GM23338 (cell line): ENCODE data around the gene SLC4A7. TPM values are rescaled to one million over a fixed set of nuclear protein-coding genes. Genes with fewer than 3 reads are reported as not detected.
A peak's percentile ranks its signal among the peaks of the same experiment; 100 is the strongest.

Experiments used
- ATAC-seq: fragments of 200-7000 bp; cut with Tn5 transposase; 3 replicates; pipeline ENCODE4 v1.9.1; 2020
- DNase-seq: peaks from one replicate; pipeline ENCODE4 v3.0.0-alpha.2; 2015; ENCODE audit warnings: low spot score
- H2AFZ ChIP-seq: fragments of 200-600 bp; sonication (generic); 2 replicates; pipeline ENCODE4 v1.8.0; 2016; ENCODE audit warnings: antibody characterized with exemption, mild to moderate bottlenecking, moderate library complexity
- H3F3A ChIP-seq: fragments of 200-600 bp; sonication (generic); replicated peaks from 2 replicates; pipeline ENCODE4 v1.8.0; 2017; ENCODE audit warnings: antibody characterized with exemption, mixed run types, low read depth
- H3K27ac ChIP-seq: fragments of 200-600 bp; sonication (generic); 2 replicates; pipeline ENCODE4 v1.6.1; 2016; ENCODE audit warnings: low read depth
- H3K27me3 ChIP-seq: fragments of 200-600 bp; sonication (generic); 2 replicates; pipeline ENCODE4 v1.8.0; 2016; ENCODE audit warnings: mild to moderate bottlenecking, mixed run types, moderate library complexity; ENCODE audit not compliant: insufficient read depth
- H3K36me3 ChIP-seq: fragments of 200-600 bp; sonication (generic); 2 replicates; pipeline ENCODE4 v1.8.0; 2016; ENCODE audit warnings: mild to moderate bottlenecking; ENCODE audit not compliant: insufficient read depth
- H3K4me1 ChIP-seq: fragments of 200-600 bp; sonication (generic); 2 replicates; pipeline ENCODE4 v1.8.0; 2016; ENCODE audit warnings: mild to moderate bottlenecking, moderate library complexity; ENCODE audit not compliant: insufficient read depth
- H3K4me2 ChIP-seq: fragments of 200-600 bp; sonication (generic); 2 replicates; pipeline ENCODE4 v1.7.1; 2017; ENCODE audit warnings: mixed run types
- H3K4me3 ChIP-seq: fragments of 200-600 bp; sonication (generic); 2 replicates; pipeline ENCODE4 v1.6.1; 2016; ENCODE audit warnings: mixed run types
- H3K79me2 ChIP-seq: fragments of 200-600 bp; sonication (generic); replicated peaks from 2 replicates; pipeline ENCODE4 v1.8.0; 2017; ENCODE audit warnings: mild to moderate bottlenecking; ENCODE audit not compliant: insufficient read depth
- H3K9me2 ChIP-seq: fragments of 200-600 bp; sonication (generic); 2 replicates; pipeline ENCODE4 v1.8.0; 2017; ENCODE audit not compliant: insufficient read depth
- H4K20me1 ChIP-seq: fragments of 200-600 bp; sonication (generic); replicated peaks from 2 replicates; pipeline ENCODE4 v1.8.0; 2017; ENCODE audit warnings: mild to moderate bottlenecking; ENCODE audit not compliant: insufficient read depth
- H3K27ac Mint-ChIP-seq: 2 replicates; pipeline ENCODE4 v1.8.0; 2020; ENCODE audit warnings: inconsistent platforms, mild to moderate bottlenecking, moderate library complexity, mixed read lengths
- H3K27me3 Mint-ChIP-seq: 3 replicates; pipeline ENCODE4 v1.8.0; 2022; ENCODE audit warnings: low read depth, mild to moderate bottlenecking, moderate library complexity, mixed read lengths, inconsistent platforms; ENCODE audit not compliant: insufficient read depth, poor library complexity
- H3K36me3 Mint-ChIP-seq: 3 replicates; pipeline ENCODE4 v1.8.0; 2021; ENCODE audit warnings: low read depth, mild to moderate bottlenecking, inconsistent platforms, moderate library complexity, mixed read lengths
- H3K4me1 Mint-ChIP-seq: 3 replicates; pipeline ENCODE4 v1.8.0; 2020; ENCODE audit warnings: mild to moderate bottlenecking, inconsistent platforms, mixed read lengths
- H3K4me3 Mint-ChIP-seq: 3 replicates; pipeline ENCODE4 v1.8.0; 2021; ENCODE audit warnings: moderate library complexity, mild to moderate bottlenecking, inconsistent platforms, mixed read lengths
- H3K9me3 Mint-ChIP-seq: 3 replicates; pipeline ENCODE4 v1.8.0; 2020; ENCODE audit warnings: moderate library complexity, mild to moderate bottlenecking, inconsistent platforms, mixed read lengths
- CREB1 ChIP-seq: fragments of 250-450 bp; sonication (Bioruptor Pico); IDR thresholded peaks from 2 replicates; pipeline ENCODE4 v1.5.0; 2020; ENCODE audit warnings: low read depth, mild to moderate bottlenecking, moderate library complexity
- EZH2 ChIP-seq: fragments of 200-600 bp; sonication (generic); IDR thresholded peaks from one replicate; pipeline ENCODE4 v1.8.0; 2017; ENCODE audit warnings: antibody characterized with exemption, mild to moderate bottlenecking, low read depth; ENCODE audit not compliant: unreplicated experiment
- EZH2phosphoT487 ChIP-seq: fragments of 200-600 bp; sonication (generic); IDR thresholded peaks from one replicate; pipeline ENCODE4 v1.8.1; 2018; ENCODE audit warnings: antibody characterized with exemption; ENCODE audit not compliant: unreplicated experiment
- JUNB ChIP-seq: IDR thresholded peaks from one replicate; pipeline ENCODE4 v1.6.1; 2016; ENCODE audit warnings: antibody characterized with exemption; ENCODE audit not compliant: unreplicated experiment
- NANOG ChIP-seq: IDR thresholded peaks from 2 replicates; pipeline ENCODE4 v1.6.1; 2016; ENCODE audit warnings: antibody characterized with exemption, borderline replicate concordance
- REST ChIP-seq: IDR thresholded peaks from one replicate; pipeline ENCODE4 v1.6.1; 2018; ENCODE audit warnings: antibody characterized with exemption; ENCODE audit not compliant: unreplicated experiment
- ZNF114 ChIP-seq: fragments of 250-450 bp; sonication (Bioruptor Pico); IDR thresholded peaks from 2 replicates; pipeline ENCODE4 v1.5.0; 2020; ENCODE audit warnings: mild to moderate bottlenecking, moderate library complexity
- ZNF331 ChIP-seq: fragments of 250-450 bp; sonication (Bioruptor Pico); IDR thresholded peaks from 2 replicates; pipeline ENCODE4 v1.5.0; 2020; ENCODE audit warnings: low read depth, mild to moderate bottlenecking, moderate library complexity
- polyA plus RNA-seq: library from polyadenylated mRNA; unstranded; fragments of >200 nt; fragmentation: Nextera tagmentation; extraction: Ambion mirVana; gene quantifications from 2 replicates; pipeline ENCODE4 v1.2.1, GENCODE V29; 2016
- total RNA-seq: library from RNA; depleted of rRNA; stranded (reverse); fragments of >200 nt; shearing (Covaris generic); gene quantifications from 2 replicates; pipeline ENCODE4 v1.2.3, GENCODE V29; 2014
- TF ChIP-seq, protein P1 (sequence below): IDR thresholded peaks from 2 replicates; pipeline ENCODE4 v1.6.1; 2016; ENCODE audit warnings: antibody characterized with exemption

SLC4A7 gene
- total and polyA plus RNA-seq, 2 experiments from 2014 or later, result 44.4 to 101 TPM

DNA sequence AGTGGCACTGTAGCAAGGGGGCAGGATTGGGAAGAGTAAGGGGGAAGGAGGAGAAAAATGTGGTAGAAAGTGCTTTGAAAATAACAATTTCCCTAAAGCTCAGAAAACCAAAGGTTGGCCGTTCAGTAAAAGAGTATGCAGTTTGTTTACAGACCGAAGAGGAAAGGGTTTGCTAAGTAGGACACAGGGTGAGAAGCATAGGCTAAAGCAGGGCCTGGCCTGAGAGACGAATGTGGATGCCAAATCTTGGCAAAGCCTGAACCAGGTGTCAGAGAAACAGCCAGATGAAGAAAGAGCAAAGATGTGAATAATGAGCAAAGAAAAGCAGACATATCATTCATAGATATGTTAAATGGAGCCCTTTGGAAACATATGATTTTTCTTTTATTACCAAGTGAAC is 132.1 kb downstream of the SLC4A7 start:
- Histone ChIP-seq H3K27me3 (no peaks in the 10 kb centered on the region), H3K36me3 (no peaks in the 10 kb centered on the region), H2AFZ (no peak overlapping the region), H3K4me3 (no peak overlapping the region), H3F3A (no peaks in the 10 kb centered on the region), H3K4me1 (peaks cover 28% of the 10 kb centered on the region), H3K27ac (no peak overlapping the region), H3K4me2 (no peak overlapping the region), H3K9me2 (0 out of 2 replicates have a peak, but pooled peaks cover 3% of the 10 kb centered on the region), H4K20me1 (no peaks in the 10 kb centered on the region), H3K79me2 (no peaks in the 10 kb centered on the region)
- H3K4me1 Mint-ChIP-seq, result peaks cover 38% of the 10 kb centered on the region
- peaks cover 3% of the 10 kb centered on the region; the same call in 1 of the 3 replicates for H3K36me3 Mint-ChIP-seq
- H3K4me3 Mint-ChIP-seq, result no peak overlapping the region
- TF ChIP-seq ZNF114 (CRISPR knock-in tag) (no peak), NANOG (no peak), CREB1 (no peak), EZH2phosphoT487 (no peak), JUNB (no peak)
- TF ChIP-seq, protein P1, sequence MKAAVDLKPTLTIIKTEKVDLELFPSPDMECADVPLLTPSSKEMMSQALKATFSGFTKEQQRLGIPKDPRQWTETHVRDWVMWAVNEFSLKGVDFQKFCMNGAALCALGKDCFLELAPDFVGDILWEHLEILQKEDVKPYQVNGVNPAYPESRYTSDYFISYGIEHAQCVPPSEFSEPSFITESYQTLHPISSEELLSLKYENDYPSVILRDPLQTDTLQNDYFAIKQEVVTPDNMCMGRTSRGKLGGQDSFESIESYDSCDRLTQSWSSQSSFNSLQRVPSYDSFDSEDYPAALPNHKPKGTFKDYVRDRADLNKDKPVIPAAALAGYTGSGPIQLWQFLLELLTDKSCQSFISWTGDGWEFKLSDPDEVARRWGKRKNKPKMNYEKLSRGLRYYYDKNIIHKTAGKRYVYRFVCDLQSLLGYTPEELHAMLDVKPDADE, result no peak
- ATAC-seq, result no peak
- DNase-seq, result no peak
- H3K27me3 Mint-ChIP-seq, result peaks cover 2% of the 10 kb centered on the region
- peak overlapping the region; percentile 24; the same call in 1 of the 2 replicates for H3K27ac Mint-ChIP-seq
- no peaks in the 10 kb centered on the region; the same call in 2 of the 3 replicates for H3K9me3 Mint-ChIP-seq

GRCh38 chr3:27349832-27350231 is 134.4 kb downstream of the SLC4A7 start:
- H3K4me1 Mint-ChIP-seq, result peaks cover 27% of the 10 kb centered on the region
- Histone ChIP-seq H3K4me3 (no peak overlapping the region), H3K4me1 (peaks cover 25% of the 10 kb centered on the region), H4K20me1 (no peaks in the 10 kb centered on the region), H3K27ac (no peak overlapping the region), H3K9me2 (no peaks in the 10 kb centered on the region), H3K79me2 (no peaks in the 10 kb centered on the region), H2AFZ (no peak overlapping the region), H3K36me3 (no peaks in the 10 kb centered on the region), H3K4me2 (no peak overlapping the region), H3F3A (no peaks in the 10 kb centered on the region), H3K27me3 (no peaks in the 10 kb centered on the region)
- ATAC-seq (peak; percentile 24; the same call in 1 of the 3 replicates), DNase-seq (no peak)
- H3K4me3 Mint-ChIP-seq, result no peak overlapping the region
- TF ChIP-seq ZNF114 (CRISPR knock-in tag) (no peak), ZNF331 (CRISPR knock-in tag) (no peak)
- no peaks in the 10 kb centered on the region for H3K27me3 Mint-ChIP-seq
- H3K36me3 Mint-ChIP-seq, result no peaks in the 10 kb centered on the region
- H3K27ac Mint-ChIP-seq, result no peak overlapping the region
- H3K9me3 Mint-ChIP-seq, result no peaks in the 10 kb centered on the region

DNA sequence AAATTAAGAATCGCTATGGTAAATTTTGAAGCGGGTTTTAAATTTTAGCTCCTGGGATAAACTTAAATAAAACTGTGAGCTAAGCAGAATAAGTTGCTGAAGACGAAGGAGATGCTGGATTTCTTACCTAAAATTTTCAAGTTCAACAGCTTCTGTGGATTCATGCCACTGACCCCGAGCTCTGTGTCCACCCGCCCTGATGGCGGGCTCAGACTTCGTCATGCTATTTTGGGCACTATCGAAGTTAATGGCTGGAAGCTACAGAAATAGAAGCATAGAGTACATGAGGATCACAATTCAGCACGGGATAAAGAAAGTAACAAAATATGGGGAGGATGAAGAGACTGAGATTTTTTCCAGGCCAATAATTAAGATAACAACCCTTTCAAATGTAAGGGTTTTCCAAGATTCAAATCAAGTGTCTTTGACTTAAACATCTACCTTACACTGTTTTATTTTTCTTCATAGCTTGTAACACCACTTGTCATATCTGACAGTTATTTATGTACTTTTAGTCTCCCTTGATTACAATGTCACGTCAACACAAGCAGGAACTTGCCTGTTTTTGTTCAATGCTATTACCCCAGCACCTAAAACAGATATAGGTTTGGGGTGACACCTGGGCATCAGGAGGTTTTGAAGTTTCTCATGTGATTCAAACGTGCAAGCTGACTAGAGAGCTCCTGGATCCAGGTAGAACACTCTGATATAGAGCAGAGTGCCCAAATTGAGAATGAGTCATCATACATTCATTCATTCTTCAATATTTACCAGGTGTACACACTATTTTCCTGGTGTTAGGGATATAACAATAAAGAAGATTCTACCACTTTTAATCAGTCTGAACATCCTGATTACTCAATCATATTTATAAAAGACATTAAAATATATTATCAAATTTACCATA is 138.0 kb downstream of the SLC4A7 start:
- no peak overlapping the region for H2AFZ ChIP-seq
- no peak for ATAC-seq
- no peaks in the 10 kb centered on the region for H3F3A ChIP-seq
- no peak overlapping the region for H3K4me3 Mint-ChIP-seq
- no peaks in the 10 kb centered on the region for H3K9me2 ChIP-seq
- no peaks in the 10 kb centered on the region for H3K9me3 Mint-ChIP-seq
- H3K27me3 Mint-ChIP-seq, result no peaks in the 10 kb centered on the region
- DNase-seq, result no peak
- no peak overlapping the region for H3K27ac ChIP-seq
- H3K79me2 ChIP-seq, result no peaks in the 10 kb centered on the region
- no peaks in the 10 kb centered on the region for H3K36me3 ChIP-seq
- H4K20me1 ChIP-seq, result no peaks in the 10 kb centered on the region
- no peaks in the 10 kb centered on the region for H3K27me3 ChIP-seq
- H3K4me2 ChIP-seq, result no peak overlapping the region
- no peaks in the 10 kb centered on the region for H3K4me1 Mint-ChIP-seq
- no peaks in the 10 kb centered on the region for H3K36me3 Mint-ChIP-seq
- H3K4me1 ChIP-seq, result no peaks in the 10 kb centered on the region
- H3K4me3 ChIP-seq, result no peak overlapping the region
- H3K27ac Mint-ChIP-seq, result no peak overlapping the region
- TF ChIP-seq REST (no peak), JUNB (no peak), ZNF331 (CRISPR knock-in tag) (no peak), EZH2 (no peak), NANOG (no peak)
